HL-60 (cell line): ENCODE measurements around the gene TMEM108.

Experiments used
- DNase-seq, 2 experiments: peaks; one replicate each; pipeline ENCODE4 v3.0.0-alpha.2; 2010 to 2020; ENCODE audit warnings: low read depth in 1 of 2, low spot score in 1 of 2
- H3K27ac ChIP-seq: fragments of 250-450 bp; sonication (Bioruptor Pico); replicated peaks from 2 replicates; pipeline ENCODE4 v1.5.1; 2020; ENCODE audit warnings: mild to moderate bottlenecking, moderate library complexity
- H3K27me3 ChIP-seq: fragments of 250-450 bp; sonication (Bioruptor Pico); 2 replicates; pipeline ENCODE4 v1.5.1; 2021; ENCODE audit warnings: mild to moderate bottlenecking, moderate library complexity; ENCODE audit not compliant: insufficient read depth, poor library complexity, severe bottlenecking
- H3K4me3 ChIP-seq: replicated peaks from 2 replicates; pipeline ENCODE4 v1.5.1; 2011; ENCODE audit warnings: mild to moderate bottlenecking, control low read depth, low read length; ENCODE audit not compliant: insufficient read depth
- GABPA ChIP-seq: IDR thresholded peaks from 2 replicates; pipeline ENCODE4 v1.6.1; 2012; ENCODE audit warnings: low read depth
- POLR2AphosphoS5 ChIP-seq: IDR thresholded peaks from 2 replicates; pipeline ENCODE4 v1.6.1; 2012; ENCODE audit warnings: low read depth
- SPI1 ChIP-seq: IDR thresholded peaks from 2 replicates; pipeline ENCODE4 v1.6.1; 2012; ENCODE audit warnings: low read depth, mild to moderate bottlenecking, borderline replicate concordance
- TF ChIP-seq, protein P1 (sequence below): IDR thresholded peaks from one replicate; pipeline ENCODE4 v1.5.1; 2011; ENCODE audit warnings: low read length, control low read depth, inconsistent platforms; ENCODE audit not compliant: insufficient read depth
- TF ChIP-seq, protein P2 (sequence below): IDR thresholded peaks from 2 replicates; pipeline ENCODE4 v1.6.1; 2012; ENCODE audit warnings: low read depth; ENCODE audit not compliant: insufficient replicate concordance

TMEM108 gene

DNA sequence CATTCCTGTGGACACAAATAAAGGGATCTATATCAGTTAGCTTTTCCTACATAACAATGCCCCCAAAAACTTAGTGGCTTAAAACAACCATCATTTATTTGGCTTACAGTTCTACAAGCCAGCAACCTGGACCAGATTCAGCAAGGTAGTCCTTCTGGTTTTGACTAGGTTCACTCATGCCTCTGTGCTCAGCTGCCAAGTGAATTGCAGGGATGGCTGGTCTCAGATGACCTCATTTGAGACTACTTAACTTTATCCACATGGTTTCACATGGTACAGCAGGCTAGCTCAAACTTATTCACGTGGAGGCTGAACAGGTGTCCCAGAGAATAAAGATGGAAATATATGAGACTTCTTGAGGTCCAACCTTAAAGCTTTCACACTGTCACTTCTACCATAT, 242.4 kb downstream of the TMEM108 start:
- Histone ChIP-seq H3K4me3 (no peak overlapping the region), H3K27me3 (no peaks in the 10 kb centered on the region), H3K27ac (no peak overlapping the region)
- no peak for DNase-seq
- TF ChIP-seq GABPA = no peak
- TF ChIP-seq, protein P1, sequence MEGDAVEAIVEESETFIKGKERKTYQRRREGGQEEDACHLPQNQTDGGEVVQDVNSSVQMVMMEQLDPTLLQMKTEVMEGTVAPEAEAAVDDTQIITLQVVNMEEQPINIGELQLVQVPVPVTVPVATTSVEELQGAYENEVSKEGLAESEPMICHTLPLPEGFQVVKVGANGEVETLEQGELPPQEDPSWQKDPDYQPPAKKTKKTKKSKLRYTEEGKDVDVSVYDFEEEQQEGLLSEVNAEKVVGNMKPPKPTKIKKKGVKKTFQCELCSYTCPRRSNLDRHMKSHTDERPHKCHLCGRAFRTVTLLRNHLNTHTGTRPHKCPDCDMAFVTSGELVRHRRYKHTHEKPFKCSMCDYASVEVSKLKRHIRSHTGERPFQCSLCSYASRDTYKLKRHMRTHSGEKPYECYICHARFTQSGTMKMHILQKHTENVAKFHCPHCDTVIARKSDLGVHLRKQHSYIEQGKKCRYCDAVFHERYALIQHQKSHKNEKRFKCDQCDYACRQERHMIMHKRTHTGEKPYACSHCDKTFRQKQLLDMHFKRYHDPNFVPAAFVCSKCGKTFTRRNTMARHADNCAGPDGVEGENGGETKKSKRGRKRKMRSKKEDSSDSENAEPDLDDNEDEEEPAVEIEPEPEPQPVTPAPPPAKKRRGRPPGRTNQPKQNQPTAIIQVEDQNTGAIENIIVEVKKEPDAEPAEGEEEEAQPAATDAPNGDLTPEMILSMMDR = no peak

DNA sequence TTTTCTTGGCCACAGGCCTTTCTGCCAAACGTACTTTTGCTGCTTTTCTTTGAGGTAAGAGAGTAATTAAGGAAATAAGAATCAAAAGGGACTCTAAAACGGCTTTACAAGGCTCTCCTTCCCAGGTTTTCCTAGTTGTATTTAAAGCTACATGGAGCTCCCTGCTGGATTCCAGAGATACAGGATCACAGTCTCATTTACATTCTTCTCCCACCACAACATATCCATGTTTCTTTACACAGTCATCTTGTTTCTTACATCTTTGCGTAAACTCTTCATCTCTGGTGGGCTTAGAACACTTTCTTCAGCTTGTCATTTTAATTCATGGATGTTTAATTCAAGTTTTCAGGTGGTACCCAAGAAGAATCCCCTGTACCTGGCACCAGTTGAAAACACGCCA, 244.0 kb downstream of the TMEM108 start:
- H3K4me3 ChIP-seq = no peak overlapping the region
- no peak for DNase-seq

DNA sequence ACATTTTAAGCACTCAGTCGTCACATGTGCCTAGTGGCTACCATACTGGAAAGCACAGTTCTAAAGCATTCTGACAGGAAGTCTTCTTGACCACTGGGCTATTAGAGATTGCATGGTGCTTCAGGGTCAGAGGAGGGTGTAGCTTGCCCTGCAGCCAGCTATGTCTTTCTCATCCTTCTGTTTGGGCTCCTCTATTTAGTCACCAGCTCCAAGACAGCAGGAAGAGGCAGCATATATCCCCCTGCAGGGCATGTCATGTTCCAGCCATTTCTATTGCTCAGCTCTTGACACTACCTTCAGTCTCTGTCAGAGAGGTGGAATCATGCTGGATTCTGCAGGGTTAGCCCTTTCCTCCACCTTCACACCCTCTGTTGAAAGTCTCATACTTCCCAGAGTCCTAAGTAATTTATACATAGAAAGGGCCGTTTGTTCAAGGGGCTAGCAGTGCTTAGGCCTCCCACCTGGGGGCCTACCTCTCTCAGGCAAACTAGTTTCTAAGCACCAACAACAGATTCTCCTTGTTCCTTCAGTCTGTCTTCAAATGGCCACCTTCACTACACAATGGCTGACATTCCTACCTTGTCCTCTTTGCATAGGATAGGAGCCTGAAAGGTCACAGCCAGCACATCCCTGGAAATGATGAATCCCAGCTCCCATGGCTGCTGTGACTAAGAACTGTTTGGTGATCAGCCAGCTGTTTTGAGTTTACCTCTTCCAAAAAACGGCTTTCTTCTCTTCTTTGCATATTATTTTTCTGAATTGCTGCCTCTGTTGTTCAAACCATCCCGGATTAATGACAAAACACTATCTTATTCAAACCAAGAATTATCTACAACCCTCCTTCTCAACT, 246.0 kb downstream of the TMEM108 start:
- no peak overlapping the region for H3K27ac ChIP-seq
- TF ChIP-seq POLR2AphosphoS5 = no peak
- TF ChIP-seq, protein P1 = no peak
- TF ChIP-seq SPI1 = no peak
- TF ChIP-seq, protein P2, sequence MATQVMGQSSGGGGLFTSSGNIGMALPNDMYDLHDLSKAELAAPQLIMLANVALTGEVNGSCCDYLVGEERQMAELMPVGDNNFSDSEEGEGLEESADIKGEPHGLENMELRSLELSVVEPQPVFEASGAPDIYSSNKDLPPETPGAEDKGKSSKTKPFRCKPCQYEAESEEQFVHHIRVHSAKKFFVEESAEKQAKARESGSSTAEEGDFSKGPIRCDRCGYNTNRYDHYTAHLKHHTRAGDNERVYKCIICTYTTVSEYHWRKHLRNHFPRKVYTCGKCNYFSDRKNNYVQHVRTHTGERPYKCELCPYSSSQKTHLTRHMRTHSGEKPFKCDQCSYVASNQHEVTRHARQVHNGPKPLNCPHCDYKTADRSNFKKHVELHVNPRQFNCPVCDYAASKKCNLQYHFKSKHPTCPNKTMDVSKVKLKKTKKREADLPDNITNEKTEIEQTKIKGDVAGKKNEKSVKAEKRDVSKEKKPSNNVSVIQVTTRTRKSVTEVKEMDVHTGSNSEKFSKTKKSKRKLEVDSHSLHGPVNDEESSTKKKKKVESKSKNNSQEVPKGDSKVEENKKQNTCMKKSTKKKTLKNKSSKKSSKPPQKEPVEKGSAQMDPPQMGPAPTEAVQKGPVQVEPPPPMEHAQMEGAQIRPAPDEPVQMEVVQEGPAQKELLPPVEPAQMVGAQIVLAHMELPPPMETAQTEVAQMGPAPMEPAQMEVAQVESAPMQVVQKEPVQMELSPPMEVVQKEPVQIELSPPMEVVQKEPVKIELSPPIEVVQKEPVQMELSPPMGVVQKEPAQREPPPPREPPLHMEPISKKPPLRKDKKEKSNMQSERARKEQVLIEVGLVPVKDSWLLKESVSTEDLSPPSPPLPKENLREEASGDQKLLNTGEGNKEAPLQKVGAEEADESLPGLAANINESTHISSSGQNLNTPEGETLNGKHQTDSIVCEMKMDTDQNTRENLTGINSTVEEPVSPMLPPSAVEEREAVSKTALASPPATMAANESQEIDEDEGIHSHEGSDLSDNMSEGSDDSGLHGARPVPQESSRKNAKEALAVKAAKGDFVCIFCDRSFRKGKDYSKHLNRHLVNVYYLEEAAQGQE = no peak
- TF ChIP-seq GABPA = no peak
- no peaks in the 10 kb centered on the region for H3K27me3 ChIP-seq
- DNase-seq = no peak
- no peak overlapping the region for H3K4me3 ChIP-seq

More for the DNA sequence above, 244.0 kb downstream of the TMEM108 start:
- Histone ChIP-seq H3K27ac (no peak overlapping the region), H3K27me3 (no peaks in the 10 kb centered on the region)
- TF ChIP-seq GABPA = no peak

DNA sequence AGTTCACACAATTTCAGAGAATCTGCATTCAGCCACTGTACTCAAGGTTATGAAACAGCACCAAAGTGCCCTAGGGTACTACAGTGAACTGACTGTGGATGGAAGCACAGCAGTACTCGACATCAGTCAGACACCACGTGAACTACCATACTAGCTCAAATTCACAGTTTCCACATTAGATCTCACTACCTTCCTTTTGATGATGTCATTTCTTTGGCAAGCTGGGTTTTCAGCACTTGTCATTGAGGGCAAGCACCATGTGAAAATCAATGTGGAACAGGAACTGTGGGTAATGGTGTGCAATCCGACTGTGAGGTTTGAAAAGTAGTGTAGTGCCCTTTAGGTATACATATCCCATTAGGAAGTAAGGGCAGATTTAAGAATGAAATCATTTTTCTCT, 251.1 kb downstream of the TMEM108 start:
- Histone ChIP-seq H3K27ac (no peak overlapping the region), H3K4me3 (no peak overlapping the region), H3K27me3 (peaks cover 5% of the 10 kb centered on the region)
- TF ChIP-seq, protein P1 = no peak
- TF ChIP-seq SPI1 (no peak), POLR2AphosphoS5 (no peak), GABPA (no peak)
- TF ChIP-seq, protein P2 = no peak
- no peak for DNase-seq
